Measurements from ENCODE around the gene LRRC8E. TPM values are rescaled to one million over a fixed set of nuclear protein-coding genes. Genes with fewer than 3 reads are reported as not detected.
A peak's percentile ranks its signal among the peaks of the same experiment; 100 is the strongest.

The LRRC8E gene
- total RNA-seq, 1 donor from 2014 or later = 4.3 TPM

DNA sequence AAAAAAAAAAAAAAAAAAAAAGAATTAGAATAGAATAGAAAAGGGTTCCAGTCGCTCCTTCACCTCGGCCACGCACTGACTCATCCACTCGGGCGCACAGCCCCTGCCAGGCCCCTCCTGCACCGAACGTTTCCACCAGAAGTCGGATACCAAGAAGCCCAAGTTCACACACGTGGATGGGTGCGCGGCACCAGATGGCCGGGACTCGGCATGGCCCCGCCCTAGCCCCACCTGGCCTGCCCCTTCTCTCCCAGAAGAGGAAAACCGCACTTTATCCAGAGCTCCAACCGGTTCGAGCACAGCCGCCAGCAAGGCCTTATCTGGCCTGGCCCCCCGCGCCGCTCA is 20.0 kb upstream of the LRRC8E start:
- TF ChIP-seq, protein P1, sequence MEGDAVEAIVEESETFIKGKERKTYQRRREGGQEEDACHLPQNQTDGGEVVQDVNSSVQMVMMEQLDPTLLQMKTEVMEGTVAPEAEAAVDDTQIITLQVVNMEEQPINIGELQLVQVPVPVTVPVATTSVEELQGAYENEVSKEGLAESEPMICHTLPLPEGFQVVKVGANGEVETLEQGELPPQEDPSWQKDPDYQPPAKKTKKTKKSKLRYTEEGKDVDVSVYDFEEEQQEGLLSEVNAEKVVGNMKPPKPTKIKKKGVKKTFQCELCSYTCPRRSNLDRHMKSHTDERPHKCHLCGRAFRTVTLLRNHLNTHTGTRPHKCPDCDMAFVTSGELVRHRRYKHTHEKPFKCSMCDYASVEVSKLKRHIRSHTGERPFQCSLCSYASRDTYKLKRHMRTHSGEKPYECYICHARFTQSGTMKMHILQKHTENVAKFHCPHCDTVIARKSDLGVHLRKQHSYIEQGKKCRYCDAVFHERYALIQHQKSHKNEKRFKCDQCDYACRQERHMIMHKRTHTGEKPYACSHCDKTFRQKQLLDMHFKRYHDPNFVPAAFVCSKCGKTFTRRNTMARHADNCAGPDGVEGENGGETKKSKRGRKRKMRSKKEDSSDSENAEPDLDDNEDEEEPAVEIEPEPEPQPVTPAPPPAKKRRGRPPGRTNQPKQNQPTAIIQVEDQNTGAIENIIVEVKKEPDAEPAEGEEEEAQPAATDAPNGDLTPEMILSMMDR (IDR thresholded peaks at IDR 0.05; ENCODE audit: unreplicated experiment) = no peak
- H3K27me3 Mint-ChIP-seq (ENCODE audit: low read depth) = peaks cover 65% of the 10 kb centered on the region
- H3K36me3 Mint-ChIP-seq = no peaks in the 10 kb centered on the region
- H3K9me3 Mint-ChIP-seq = no peaks in the 10 kb centered on the region
- peak overlapping the region; percentile 58 for H3K4me3 Mint-ChIP-seq
- H3K27ac Mint-ChIP-seq = no peak overlapping the region
- peaks cover 21% of the 10 kb centered on the region for H3K4me1 Mint-ChIP-seq
- DNase-seq (ENCODE audit: low spot score in 2 of 2, unreplicated experiment in 2 of 2) = no peak

DNA sequence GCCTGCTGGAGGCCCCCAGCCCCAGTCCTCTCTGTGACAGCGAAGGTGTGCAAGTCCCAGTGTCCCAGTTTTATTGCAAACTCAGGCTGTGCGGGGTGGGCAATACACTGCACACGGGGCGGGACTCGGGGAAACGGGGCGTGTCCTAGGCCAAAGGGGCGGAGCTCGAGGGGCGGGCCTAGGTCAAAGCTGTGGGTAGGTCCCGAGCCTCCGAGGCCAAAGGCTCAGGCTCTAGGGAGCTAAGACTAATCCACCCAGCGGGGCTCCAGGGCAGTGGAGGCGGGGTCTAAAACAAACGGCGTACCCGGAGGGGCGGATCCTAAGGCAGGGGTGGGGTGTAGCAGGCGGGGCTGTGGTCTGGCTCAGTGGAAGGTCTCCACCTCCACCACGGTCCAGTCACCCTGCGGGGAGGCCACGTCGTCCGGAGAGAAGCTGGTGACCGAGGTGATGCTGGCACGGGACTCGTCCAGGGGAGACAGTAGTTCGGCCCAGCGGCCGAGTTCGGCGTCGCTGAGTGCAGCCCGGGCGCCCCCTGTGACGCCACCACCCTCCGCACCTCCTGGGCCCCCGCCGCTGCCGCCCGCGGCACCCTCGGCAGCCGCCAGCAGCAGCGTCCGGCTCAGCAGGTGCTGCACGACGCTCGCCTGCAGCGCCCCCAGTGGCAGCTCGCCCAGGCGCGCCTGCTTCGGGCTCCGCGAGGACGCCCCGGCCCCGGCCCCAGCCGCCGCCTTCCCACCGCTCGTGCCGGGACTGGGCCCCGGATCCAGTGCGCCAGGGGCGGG is 19.4 kb upstream of the LRRC8E start:
- Mint-ChIP-seq H3K4me1 (peaks cover 23% of the 10 kb centered on the region), H3K4me3 (peak overlapping the region; percentile 58), H3K27ac (peak overlapping the region; percentile 82), H3K36me3 (no peaks in the 10 kb centered on the region), H3K27me3 (ENCODE audit: low read depth) (peaks cover 62% of the 10 kb centered on the region), H3K9me3 (no peaks in the 10 kb centered on the region)
- TF ChIP-seq, protein P1 (IDR thresholded peaks at IDR 0.05; ENCODE audit: unreplicated experiment) = peak; percentile 96
- DNase-seq (ENCODE audit: low spot score in 2 of 2, unreplicated experiment in 2 of 2) = peak; percentile 73 to 91

DNA sequence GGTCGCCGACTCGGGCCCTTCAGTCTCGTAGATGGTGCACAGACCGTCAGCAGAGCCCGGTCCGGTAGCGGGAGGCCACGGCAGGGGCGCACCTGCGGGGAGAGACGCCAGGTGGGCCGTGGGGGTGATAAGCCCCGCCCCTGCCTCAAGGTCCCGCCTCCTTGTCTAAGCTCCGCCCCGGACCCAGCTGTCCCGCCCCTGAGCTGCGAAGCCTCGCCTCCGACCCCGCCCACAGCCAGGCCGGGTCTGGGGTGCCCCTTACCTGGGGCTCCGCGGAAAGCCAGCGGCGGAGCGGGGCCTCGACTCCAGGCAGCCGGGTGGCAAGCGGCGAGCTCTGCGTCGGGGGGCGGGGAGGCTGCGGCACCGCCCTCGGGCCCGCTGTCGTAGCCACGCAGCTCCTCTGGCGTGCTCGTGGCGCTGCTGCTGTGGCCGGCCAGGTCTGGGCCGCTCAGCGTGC is 18.8 kb upstream of the LRRC8E start:
- H3K36me3 Mint-ChIP-seq = no peaks in the 10 kb centered on the region
- no peaks in the 10 kb centered on the region for H3K9me3 Mint-ChIP-seq
- TF ChIP-seq, protein P1 (IDR thresholded peaks at IDR 0.05; ENCODE audit: unreplicated experiment) = peak; percentile 62
- peak; percentile 67 to 88 for DNase-seq (ENCODE audit: low spot score in 2 of 2, unreplicated experiment in 2 of 2)
- peaks cover 56% of the 10 kb centered on the region for H3K27me3 Mint-ChIP-seq (ENCODE audit: low read depth)
- peaks cover 23% of the 10 kb centered on the region for H3K4me1 Mint-ChIP-seq
- H3K27ac Mint-ChIP-seq = no peak overlapping the region
- peak overlapping the region; percentile 51 for H3K4me3 Mint-ChIP-seq

DNA sequence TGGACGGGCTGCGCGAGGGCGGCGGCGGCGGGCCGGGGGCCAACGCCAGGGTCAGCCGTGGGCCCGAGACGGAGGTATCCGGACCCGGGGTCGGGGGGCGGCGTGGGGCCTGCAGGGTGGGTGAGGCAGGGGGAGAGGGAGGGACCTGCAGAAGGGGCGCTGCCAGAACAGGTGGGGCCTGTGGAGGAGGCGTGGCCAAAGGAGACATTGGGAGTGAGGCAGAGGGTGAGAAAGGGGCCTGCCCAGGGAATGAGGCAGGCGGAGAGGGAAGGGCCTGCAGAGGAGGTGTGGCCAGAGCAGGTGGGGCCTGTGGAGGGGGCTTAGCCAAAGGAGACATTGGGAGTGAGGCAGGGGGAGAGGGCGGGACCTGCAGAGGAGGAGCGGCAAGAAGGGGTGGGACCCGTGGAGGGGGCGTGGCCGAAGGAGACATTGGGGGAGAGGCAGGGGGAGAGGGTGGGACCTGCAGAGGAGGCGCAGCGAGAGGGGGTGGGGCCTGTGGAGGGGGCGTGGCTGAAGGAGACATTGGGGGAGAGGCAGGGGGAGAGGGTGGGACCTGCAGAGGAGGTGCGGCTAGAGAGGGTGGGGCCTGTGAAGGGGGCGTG is 18.3 kb upstream of the LRRC8E start:
- TF ChIP-seq, protein P1 (IDR thresholded peaks at IDR 0.05; ENCODE audit: unreplicated experiment) = no peak
- DNase-seq (ENCODE audit: low spot score in 2 of 2, unreplicated experiment in 2 of 2) = peak in 1 of 2 experiments; percentile 65
- Mint-ChIP-seq H3K27ac (peak overlapping the region; percentile 25), H3K4me1 (peaks cover 27% of the 10 kb centered on the region), H3K27me3 (ENCODE audit: low read depth) (peaks cover 56% of the 10 kb centered on the region), H3K9me3 (no peaks in the 10 kb centered on the region), H3K4me3 (peak overlapping the region; percentile 50), H3K36me3 (no peaks in the 10 kb centered on the region)

DNA sequence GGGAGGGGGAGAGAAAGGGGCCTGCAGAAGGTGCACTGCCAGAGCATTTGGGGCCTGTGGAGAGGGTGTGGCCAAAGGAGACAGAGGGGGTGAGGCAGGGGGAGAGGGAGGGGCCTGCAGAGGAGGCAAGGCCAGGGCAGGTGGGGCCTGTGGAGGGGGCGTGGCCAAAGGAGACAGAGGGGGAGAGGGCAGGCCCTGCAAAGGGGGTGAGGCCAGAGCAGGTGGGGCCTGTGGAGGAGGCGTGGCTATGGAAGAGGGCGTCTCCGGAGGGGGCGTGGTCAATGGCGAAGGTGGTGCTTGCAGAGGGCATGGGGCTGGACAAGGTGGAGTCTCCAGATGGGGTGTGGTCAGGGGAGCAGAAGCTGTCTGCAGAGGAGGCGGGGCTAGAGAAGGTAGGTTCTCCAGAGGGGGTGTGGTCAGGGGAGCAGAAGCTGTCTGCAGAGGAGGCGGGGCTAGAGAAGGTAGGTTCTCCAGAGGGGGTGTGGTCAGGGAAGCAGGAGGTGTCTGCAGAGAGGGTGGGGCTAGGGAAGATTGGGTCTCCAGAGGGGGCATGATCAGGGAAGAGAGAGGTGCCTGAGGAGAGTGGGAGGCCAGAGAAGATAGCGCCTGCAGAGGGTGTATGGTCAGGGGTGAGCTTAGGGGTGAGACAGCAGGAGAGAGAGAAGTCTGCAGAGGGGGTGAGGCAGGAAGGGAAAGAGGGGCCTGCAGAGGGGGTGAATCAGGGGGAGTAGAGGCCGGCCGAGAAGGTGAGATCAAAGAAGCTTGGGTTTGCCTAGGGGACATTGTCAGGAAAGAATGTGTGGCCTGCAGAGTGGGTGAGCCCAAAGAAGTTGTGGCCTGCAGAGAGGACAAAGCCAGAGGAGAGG is 17.5 kb upstream of the LRRC8E start:
- peak overlapping the region; percentile 97 for H3K27ac Mint-ChIP-seq
- TF ChIP-seq, protein P1 (IDR thresholded peaks at IDR 0.05; ENCODE audit: unreplicated experiment) = no peak
- peaks cover 55% of the 10 kb centered on the region for H3K27me3 Mint-ChIP-seq (ENCODE audit: low read depth)
- H3K9me3 Mint-ChIP-seq = no peaks in the 10 kb centered on the region
- H3K4me3 Mint-ChIP-seq = peak overlapping the region; percentile 64
- H3K4me1 Mint-ChIP-seq = peaks cover 27% of the 10 kb centered on the region
- peak in 1 of 2 experiments; percentile 64 for DNase-seq (ENCODE audit: low spot score in 2 of 2, unreplicated experiment in 2 of 2)
- H3K36me3 Mint-ChIP-seq = no peaks in the 10 kb centered on the region

All from mesothelial cell of epicardium (in vitro differentiated cells).